Esophagus squamous epithelium (tissue), 4 donors: ENCODE results near the gene ERCC5.

Experiments
- CTCF ChIP-seq, 6 experiments: fragments of 450-650 bp in 4 of 6; fragments of 200-600 bp in 2 of 6; sonication (generic) in 2 of 6; IDR thresholded peaks; one replicate each; pipeline ENCODE4 v1.5.1; 2016 to 2019; ENCODE audit warnings: antibody characterized with exemption in 6 of 6, mild to moderate bottlenecking in 4 of 6, moderate library complexity in 4 of 6
- POLR2A ChIP-seq, 4 donors: fragments of 450-650 bp; IDR thresholded peaks; one replicate each; pipeline ENCODE4 v1.6.1; 2017; ENCODE audit warnings: antibody characterized with exemption in 4 of 4, mild to moderate bottlenecking in 4 of 4, moderate library complexity in 3 of 4

- TF ChIP-seq CTCF (IDR thresholded peaks at IDR 0.05) (no peak), POLR2A (IDR thresholded peaks at IDR 0.05) (no peak)
Observed at GRCh38 chr13:102836471-102836870, 9.4 kb upstream of the ERCC5 start.
